OCI-LY1 (cell line): Measurements from ENCODE around the gene TSPAN2.

Source experiments
- CTCF ChIP-seq: fragments of 200-600 bp; sonication (generic), shearing (Covaris generic); IDR thresholded peaks from 2 replicates; pipeline ENCODE4 v1.5.1; 2017; ENCODE audit warnings: mild to moderate bottlenecking, antibody characterized with exemption, low read length, moderate library complexity, mixed read lengths
- EZH2 ChIP-seq: fragments of 200-600 bp; sonication (generic), shearing (Covaris generic); IDR thresholded peaks from 2 replicates; pipeline ENCODE4 v1.8.0; 2017; ENCODE audit warnings: borderline replicate concordance, mixed run types, mild to moderate bottlenecking, antibody characterized with exemption, low read length, moderate library complexity, mixed read lengths

GRCh38 chr1:115077286-115077983, 11.9 kb downstream of the TSPAN2 start:
- TF ChIP-seq CTCF (no peak), EZH2 (no peak)
